Astrocyte (in vitro differentiated cells and primary cell): ENCODE results near the gene BCL7A.

Source experiments
- CTCF ChIP-seq: IDR thresholded peaks from 2 replicates; pipeline ENCODE4 v1.5.1; 2011; ENCODE audit warnings: low read depth, mild to moderate bottlenecking, inconsistent platforms, low read length, moderate library complexity; ENCODE audit not compliant: insufficient read depth
- EZH2 ChIP-seq: IDR thresholded peaks from 2 replicates; pipeline ENCODE4 v1.6.1; 2012; ENCODE audit warnings: mild to moderate bottlenecking, low read length, inconsistent platforms; ENCODE audit not compliant: insufficient read depth

- no peak for TF ChIP-seq CTCF
- TF ChIP-seq EZH2: no peak
These were observed at the start of gene BCL7A for GRCh38 chr12:122021822-122022392.
